Endothelial cell of umbilical vein (primary cell): ENCODE results near the gene WDR82. TPM values are rescaled to one million over a fixed set of nuclear protein-coding genes. Genes with fewer than 3 reads are reported as not detected.

Experiments used
- BruUV-seq: library from RNA; stranded (reverse); fragments of 400-500 nt; replicated peaks from 2 replicates; lab custom pipeline; 2021; lab: Mats Ljungman, UMichigan
- CTCF ChIA-PET: fragments of 300-600, 350-600 bp; sonication (Branson Sonifier 250); formaldehyde crosslinking; loops from one replicate; lab custom pipeline; 2021; ENCODE audit warnings: antibody characterized with exemption, inconsistent platforms; lab: Charles Lee
- POLR2A ChIA-PET: fragments of 300-600, 350-600 bp; sonication (Branson Sonifier 250); formaldehyde crosslinking; loops from one replicate; lab custom pipeline; 2021; ENCODE audit warnings: antibody characterized with exemption, inconsistent platforms; lab: Charles Lee
- DNase-seq: peaks from one replicate; pipeline ENCODE4 v3.0.0-alpha.2; 2011; ENCODE audit warnings: low read depth, low spot score
- FAIRE-seq: peaks from 2 replicates; lab custom pipeline; 2011; peaks lifted over from hg19 to GRCh38; lab: Jason Lieb, UNC
- H2AFZ ChIP-seq: 2 replicates; pipeline ENCODE4 v1.6.0; 2012; ENCODE audit warnings: low read depth, low read length, control low read depth, inconsistent platforms
- H3K27ac ChIP-seq: 2 replicates; pipeline ENCODE4 v1.5.1; 2011; ENCODE audit warnings: low read depth, mild to moderate bottlenecking, control low read depth, low read length, moderate library complexity; ENCODE audit not compliant: insufficient read depth
- H3K27me3 ChIP-seq, 2 experiments: 2 replicates each; pipeline versions ENCODE4 v1.6.0 to v1.6.1; 2011; ENCODE audit warnings: low read length in 2 of 2, mixed read lengths in 1 of 2; ENCODE audit not compliant: control insufficient read depth in 2 of 2, insufficient read depth in 2 of 2
- H3K36me3 ChIP-seq, 2 experiments: 2 replicates in 1 of 2; 3 replicates in 1 of 2; pipeline ENCODE4 v1.5.1; 2011; ENCODE audit warnings: low read length in 2 of 2, mild to moderate bottlenecking in 1 of 2, moderate library complexity in 1 of 2; ENCODE audit not compliant: control insufficient read depth in 2 of 2, insufficient read depth in 2 of 2; ENCODE audit errors: extremely low read depth in 1 of 2
- H3K4me1 ChIP-seq: 3 replicates; pipeline ENCODE4 v1.5.1; 2011; ENCODE audit warnings: mild to moderate bottlenecking, low read length; ENCODE audit not compliant: control insufficient read depth, insufficient read depth; ENCODE audit errors: extremely low read depth
- H3K4me2 ChIP-seq: 2 replicates; pipeline ENCODE4 v1.6.1; 2011; ENCODE audit warnings: low read length, control low read depth, mixed read lengths; ENCODE audit not compliant: insufficient read depth
- H3K4me3 ChIP-seq, 3 experiments: fragments of 200-600 bp in 1 of 3; sonication (generic), shearing (Covaris generic) in 1 of 3; replicated peaks in 1 of 3; 2 replicates each; pipeline ENCODE4 v1.5.1; 2011 to 2016; ENCODE audit warnings: control low read depth in 3 of 3, low read length in 3 of 3, mild to moderate bottlenecking in 2 of 3, inconsistent platforms in 1 of 3, low read depth in 1 of 3, moderate library complexity in 1 of 3; ENCODE audit not compliant: insufficient read depth in 1 of 3
- H3K79me2 ChIP-seq: 2 replicates; pipeline ENCODE4 v1.6.0; 2012; ENCODE audit warnings: low read length, inconsistent platforms; ENCODE audit not compliant: control insufficient read depth, insufficient read depth
- H3K9ac ChIP-seq: replicated peaks from 2 replicates; pipeline ENCODE3; 2011; ENCODE audit warnings: low read length, control low read depth; ENCODE audit not compliant: insufficient read depth; ENCODE audit errors: extremely low read depth
- H3K9me1 ChIP-seq: replicated peaks from 3 replicates; pipeline ENCODE4 v1.6.0; 2011; ENCODE audit warnings: mild to moderate bottlenecking, low read length; ENCODE audit not compliant: control insufficient read depth, insufficient read depth; ENCODE audit errors: extremely low read depth
- H3K9me3 ChIP-seq: replicated peaks from 2 replicates; pipeline ENCODE4 v1.5.1; 2012; ENCODE audit warnings: low read length, inconsistent platforms; ENCODE audit not compliant: control insufficient read depth, insufficient read depth
- H4K20me1 ChIP-seq: replicated peaks from 2 replicates; pipeline ENCODE3; 2011; ENCODE audit warnings: mild to moderate bottlenecking, low read length; ENCODE audit not compliant: control insufficient read depth, insufficient read depth; ENCODE audit errors: extremely low read depth
- CTCF ChIP-seq, 2 donors: IDR thresholded peaks; 1 replicate in 1 of 2; 2 replicates in 1 of 2; pipeline ENCODE4 v1.5.1; 2011; ENCODE audit warnings: low read length in 2 of 2, mild to moderate bottlenecking in 2 of 2, moderate library complexity in 2 of 2, control low read depth in 1 of 2, inconsistent platforms in 1 of 2, low read depth in 1 of 2; ENCODE audit not compliant: insufficient read depth in 1 of 2; ENCODE audit errors: extremely low read depth in 1 of 2
- EZH2 ChIP-seq: IDR thresholded peaks from 2 replicates; pipeline ENCODE4 v1.6.1; 2012; ENCODE audit warnings: borderline replicate concordance, low read depth, mild to moderate bottlenecking, moderate library complexity, low read length, inconsistent platforms; ENCODE audit not compliant: severe bottlenecking
- FOS ChIP-seq: IDR thresholded peaks from 2 replicates; pipeline ENCODE4 v1.6.1; 2011; ENCODE audit warnings: mild to moderate bottlenecking, low read length, moderate library complexity, borderline replicate concordance; ENCODE audit not compliant: insufficient read depth
- GATA2 ChIP-seq: IDR thresholded peaks from 2 replicates; pipeline ENCODE4 v1.7.0; 2011; ENCODE audit warnings: low read depth, mild to moderate bottlenecking, moderate library complexity, mixed read lengths, low read length; ENCODE audit not compliant: insufficient read length, insufficient read depth
- JUN ChIP-seq: IDR thresholded peaks from 2 replicates; pipeline ENCODE4 v1.6.1; 2011; ENCODE audit warnings: borderline replicate concordance, low read depth; ENCODE audit not compliant: insufficient read length, insufficient read depth
- MAX ChIP-seq: IDR thresholded peaks from 2 replicates; pipeline ENCODE4 v1.6.1; 2011; ENCODE audit not compliant: insufficient read depth, insufficient read length
- MYC ChIP-seq: IDR thresholded peaks from one replicate; pipeline ENCODE4 v1.6.1; 2011; ENCODE audit warnings: mild to moderate bottlenecking, low read depth, low read length
- POLR2A ChIP-seq: IDR thresholded peaks from 2 replicates; pipeline ENCODE4 v1.6.1; 2012; ENCODE audit warnings: low read depth, mild to moderate bottlenecking, control low read depth, low read length
- POLR2AphosphoS5 ChIP-seq: IDR thresholded peaks from 2 replicates; pipeline ENCODE4 v1.6.1; 2012; ENCODE audit warnings: low read depth, mild to moderate bottlenecking, control low read depth, low read length, moderate library complexity; ENCODE audit not compliant: insufficient read depth
- dilution Hi-C: fragments of 300-500 bp; cut with MboI; formaldehyde crosslinking; loops from one replicate; pipeline ENCODE4 v1.15.0; 2019; ENCODE audit warnings: low sequenced_read_pairs; ENCODE audit not compliant: extremely low pct_ligation_motif_present
- intact Hi-C: fragments of 100-400 bp; cut with micrococcal nuclease; formaldehyde crosslinking; loops from one replicate; pipeline ENCODE4 v1.10.0; 2022
- polyA plus RNA-seq, 4 experiments: library from polyadenylated mRNA; depleted of rRNA in 3 of 4; stranded (reverse) in 3 of 4; unstranded in 1 of 4; fragments of >200 nt; gene quantifications; 2 replicates each; pipeline versions ENCODE4 v1.2.1 to v1.2.3, GENCODE V29; 2011 to 2012; ENCODE audit warnings: missing spikeins in 1 of 4
- total RNA-seq: library from RNA; stranded (reverse); gene quantifications from 2 replicates; pipeline ENCODE4 v1.2.3, GENCODE V29; 2021

The WDR82 gene
- total and polyA plus RNA-seq, 2 donors (not counting 3 experiments of a cell fraction or from before 2014, with no cell fraction given) = 39.9 to 71.3 TPM

- Histone ChIP-seq H2AFZ (no peak overlapping the region), H3K9me1 (no peaks in the 10 kb centered on the region), H3K79me2 (no peaks in the 10 kb centered on the region), H3K4me3 (no peak overlapping the region), H3K4me1 (peaks cover 21% of the 10 kb centered on the region), H3K27me3 (no peaks in the 10 kb centered on the region), H3K9ac (no peak overlapping the region), H3K9me3 (no peaks in the 10 kb centered on the region), H3K4me2 (no peak overlapping the region), H4K20me1 (no peaks in the 10 kb centered on the region), H3K36me3 (no peaks in the 10 kb centered on the region), H3K27ac (no peak overlapping the region)
- ChIA-PET POLR2A (no interaction called here), CTCF (interaction anchor here (0.8 to 2.0 kb wide), 5 partner anchors 43 to 129 kb away, joined by 3 to 7 read pairs (median 5); no protein-coding TSS in a partner anchor)
- TF ChIP-seq EZH2 (no peak), POLR2AphosphoS5 (no peak), GATA2 (no peak), FOS (no peak), MYC (no peak), JUN (no peak), MAX (no peak), CTCF (IDR thresholded peaks at IDR 0.05; ENCODE audit: extremely low read depth in 1 of 2, insufficient read depth in 1 of 2, low read depth in 1 of 2, low read length in 2 of 2) (no peak), POLR2A (no peak)
- dilution Hi-C loops = no loop called here
- intact Hi-C loops = no loop called here
- no TSS peak for BruUV-seq
- FAIRE-seq = no peak
- no peak for DNase-seq
Observed at GRCh38 chr3:52283306-52283705, 4.9 kb upstream of the WDR82 start.
